AG09319 (cell line): ENCODE data around the gene FBXL12.
"Not testable (repeated sequence)": the region's sequence is repeated elsewhere in the genome, so short reads cannot be mapped to it uniquely, and the experiment has no call there.

Experiments
- DNase-seq: peaks from one replicate; pipeline ENCODE4 v3.0.0-alpha.2; 2010; ENCODE audit warnings: low read depth; ENCODE audit errors: extremely low read depth
- CTCF ChIP-seq: IDR thresholded peaks from 2 replicates; pipeline ENCODE4 v1.5.1; 2011; ENCODE audit warnings: low read depth, mild to moderate bottlenecking, inconsistent platforms, low read length, moderate library complexity

Gene FBXL12

DNA sequence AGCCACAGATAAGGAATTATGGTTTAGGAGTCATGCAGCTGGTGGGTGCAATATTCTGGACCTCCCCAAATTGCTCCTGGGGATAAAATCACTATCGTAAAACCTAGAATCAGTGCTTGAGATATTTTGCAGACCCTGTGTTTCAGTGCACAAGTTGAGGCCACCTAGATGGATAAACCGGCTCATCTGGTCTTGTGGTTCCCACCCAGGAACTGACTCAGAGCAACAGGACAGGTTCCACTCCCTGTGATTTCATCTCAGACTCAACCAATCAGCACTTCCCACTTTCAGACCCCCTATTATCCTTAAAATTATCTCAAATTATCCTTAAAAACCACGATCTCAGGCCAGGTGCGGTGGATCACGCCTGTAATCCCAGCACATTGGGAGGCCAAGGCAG is 21.0 kb downstream of the FBXL12 start:
- no peak for TF ChIP-seq CTCF
- DNase-seq, result no peak

GRCh38 chr19:9796113-9796773 is 22.6 kb downstream of the FBXL12 start:
- DNase-seq, result peak; percentile 76
- TF ChIP-seq CTCF, result peak; percentile 86

DNA sequence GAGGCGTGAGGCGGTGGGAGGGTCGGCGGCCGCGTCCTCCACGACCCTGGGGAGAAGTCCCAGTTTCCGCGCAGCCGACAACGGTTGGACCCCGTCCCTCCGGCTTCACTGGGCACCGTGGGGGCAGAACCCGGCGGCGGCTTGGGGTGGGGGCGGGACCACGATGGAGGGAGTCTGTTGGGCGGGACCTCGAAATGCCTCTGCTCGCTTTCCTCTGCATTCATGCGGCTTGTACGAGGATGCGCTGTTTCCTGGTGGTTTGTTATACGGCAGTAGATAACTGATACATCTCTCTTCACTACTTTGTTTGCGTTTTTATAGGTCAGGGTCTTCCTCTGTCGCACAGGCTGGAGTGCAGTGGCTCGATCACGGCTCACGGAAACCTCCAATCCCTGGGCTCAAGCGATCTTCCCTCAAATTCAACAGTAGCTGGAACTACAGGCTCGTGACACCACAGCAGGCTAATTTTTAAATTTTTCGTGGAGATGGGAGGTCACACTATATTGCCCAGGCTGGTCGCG is 25.7 kb downstream of the FBXL12 start:
- no peak for TF ChIP-seq CTCF
- no peak for DNase-seq

GRCh38 chr19:9792206-9793070 is 26.4 kb downstream of the FBXL12 start:
- TF ChIP-seq CTCF, result no peak
- peak; percentile 88 for DNase-seq

DNA sequence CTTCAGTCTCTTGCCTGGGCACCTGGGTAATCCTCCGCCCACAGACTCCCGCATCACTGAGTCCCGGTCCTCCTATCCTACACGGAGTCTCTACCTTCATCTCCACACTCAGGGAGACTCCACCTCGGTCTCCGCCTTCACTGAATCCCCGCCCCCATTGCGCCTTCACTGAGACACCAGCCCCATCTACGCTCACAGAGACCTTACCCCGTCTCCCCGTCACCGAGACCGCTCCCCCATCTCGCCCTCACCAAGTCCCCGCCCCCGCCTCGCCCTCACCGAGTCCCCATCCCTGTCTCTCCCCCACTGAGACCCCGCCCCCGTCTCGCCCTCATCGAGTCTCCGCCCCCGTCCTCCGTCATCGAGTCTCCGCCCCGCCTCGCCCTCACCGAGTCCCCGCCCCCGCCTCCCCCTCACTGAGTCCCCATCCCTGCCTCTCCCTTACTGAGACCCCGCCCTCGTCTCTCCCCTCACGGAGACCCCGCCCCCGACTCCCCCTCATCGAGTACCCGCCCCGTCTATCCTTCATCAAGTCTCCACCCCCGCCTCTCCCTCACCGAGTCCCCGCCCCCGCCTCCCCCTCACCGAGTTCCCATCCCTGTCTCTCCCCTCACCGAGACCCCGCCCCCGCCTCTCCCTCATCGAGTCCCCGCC is 27.2 kb downstream of the FBXL12 start:
- no peak for TF ChIP-seq CTCF
- DNase-seq, result peak; percentile 92

DNA sequence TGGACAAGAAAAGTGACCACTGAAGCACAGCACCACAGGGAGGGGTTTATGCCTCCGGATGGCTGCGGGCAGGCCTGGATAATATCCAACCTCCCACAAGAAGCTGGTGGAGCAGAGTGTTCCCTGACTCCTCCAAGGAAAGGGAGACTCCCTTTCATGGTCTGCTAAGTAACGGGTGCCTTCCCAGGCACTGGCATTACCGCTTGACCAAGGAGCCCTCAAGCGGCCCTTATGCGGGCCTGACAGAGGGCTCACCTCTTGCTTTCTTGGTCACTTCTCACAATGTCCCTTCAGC is 27.9 kb downstream of the FBXL12 start:
- not testable (repeated sequence) for DNase-seq

- not testable (repeated sequence) for DNase-seq
Observed at GRCh38 chr19:9789579-9789978, 29.3 kb downstream of the FBXL12 start.

DNA sequence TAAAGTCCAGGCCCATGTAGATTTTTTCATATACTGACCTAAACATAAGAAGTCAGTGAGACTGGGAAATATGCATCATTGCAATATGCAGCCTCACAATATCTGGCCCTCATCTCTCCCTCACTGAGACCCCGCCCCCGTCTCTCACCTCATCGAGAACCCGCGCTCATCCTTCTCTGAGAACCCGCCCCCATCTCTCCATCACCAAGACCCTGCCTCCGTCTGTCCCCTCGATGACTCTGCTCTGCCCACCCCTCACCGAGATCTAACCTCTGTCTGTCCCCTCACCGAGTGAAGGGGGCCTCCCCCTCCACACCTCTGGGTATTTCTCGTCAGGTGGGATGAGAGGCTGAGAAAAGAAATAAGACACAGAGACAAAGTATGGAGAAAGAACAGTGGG is 29.8 kb downstream of the FBXL12 start:
- no peak for TF ChIP-seq CTCF
- no peak for DNase-seq

GRCh38 chr19:9788604-9789003 is 30.3 kb downstream of the FBXL12 start:
- DNase-seq, result not testable (repeated sequence)
